OCI-M1 (cell line): Measurements from ENCODE around the gene DIP2C.

Experiments
- DNase-seq: peaks from one replicate; lab custom pipeline; 2025; lab: John Stamatoyannopoulos, UW

Gene DIP2C

GRCh38 chr10:677038-677437 is 12.4 kb downstream of the DIP2C start:
- no peak for DNase-seq

- no peak for DNase-seq
These were observed 13.3 kb downstream of the DIP2C start for GRCh38 chr10:676178-676577.

GRCh38 chr10:675532-675931 is 13.9 kb downstream of the DIP2C start:
- no peak for DNase-seq

- DNase-seq = no peak
These were observed 16.0 kb downstream of the DIP2C start for GRCh38 chr10:673492-673891.

- no peak for DNase-seq
These were observed 16.5 kb downstream of the DIP2C start for GRCh38 chr10:672992-673391.

GRCh38 chr10:672203-672602 is 17.3 kb downstream of the DIP2C start:
- no peak for DNase-seq

GRCh38 chr10:670990-671389 is 18.5 kb downstream of the DIP2C start:
- DNase-seq = no peak

- DNase-seq = no peak
These were observed 19.4 kb downstream of the DIP2C start for GRCh38 chr10:670038-670437.

GRCh38 chr10:668786-669485 is 20.5 kb downstream of the DIP2C start:
- no peak for DNase-seq

- DNase-seq = no peak
These were observed 21.8 kb downstream of the DIP2C start for GRCh38 chr10:667602-668143.

GRCh38 chr10:667096-667495 is 22.4 kb downstream of the DIP2C start:
- no peak for DNase-seq

- DNase-seq = no peak
These were observed 23.0 kb downstream of the DIP2C start for GRCh38 chr10:666237-667012.

GRCh38 chr10:665579-666091 is 23.8 kb downstream of the DIP2C start:
- DNase-seq = no peak

GRCh38 chr10:664893-665292 is 24.6 kb downstream of the DIP2C start:
- no peak for DNase-seq

- DNase-seq = no peak
These were observed 25.2 kb downstream of the DIP2C start for GRCh38 chr10:664301-664700.

- DNase-seq = no peak
These were observed 25.6 kb downstream of the DIP2C start for GRCh38 chr10:663831-664251.

- no peak for DNase-seq
These were observed 26.1 kb downstream of the DIP2C start for GRCh38 chr10:663466-663751.

GRCh38 chr10:662686-663465 is 26.6 kb downstream of the DIP2C start:
- DNase-seq = peak; percentile 20

GRCh38 chr10:662223-662605 is 27.3 kb downstream of the DIP2C start:
- no peak for DNase-seq

GRCh38 chr10:661597-662222 is 27.8 kb downstream of the DIP2C start:
- DNase-seq = no peak

- DNase-seq = no peak
These were observed 28.4 kb downstream of the DIP2C start for GRCh38 chr10:660970-661596.
